VCaP (cell line): Measurements from ENCODE around the gene ADAMTS1.

Source experiments
- H3K27ac ChIP-seq: fragments of 450-650 bp; 2 replicates; pipeline ENCODE4 v1.5.1; 2017
- CTCF ChIP-seq: fragments of 450-650 bp; conservative IDR thresholded peaks from 2 replicates; pipeline ENCODE4 v1.5.1; 2017; ENCODE audit warnings: mild to moderate bottlenecking, moderate library complexity

The ADAMTS1 gene

GRCh38 chr21:26820509-26820908 lies 24.7 kb downstream of the ADAMTS1 start:
- H3K27ac ChIP-seq, result no peak overlapping the region
- no peak for TF ChIP-seq CTCF

GRCh38 chr21:26819740-26820324 lies 25.4 kb downstream of the ADAMTS1 start:
- no peak for TF ChIP-seq CTCF
- H3K27ac ChIP-seq, result no peak overlapping the region

- H3K27ac ChIP-seq, result no peak overlapping the region
- TF ChIP-seq CTCF, result no peak
Measured at GRCh38 chr21:26818906-26819305, 26.3 kb downstream of the ADAMTS1 start.

- H3K27ac ChIP-seq, result no peak overlapping the region
- no peak for TF ChIP-seq CTCF
Measured at GRCh38 chr21:26815197-26815596, 30.0 kb downstream of the ADAMTS1 start.

GRCh38 chr21:26814386-26814785 lies 30.8 kb downstream of the ADAMTS1 start:
- no peak for TF ChIP-seq CTCF

GRCh38 chr21:26813426-26813998 lies 31.7 kb downstream of the ADAMTS1 start:
- no peak overlapping the region for H3K27ac ChIP-seq

More at GRCh38 chr21:26814386-26814785, 30.8 kb downstream of the ADAMTS1 start:
- no peak overlapping the region for H3K27ac ChIP-seq

GRCh38 chr21:26812173-26812572 lies 33.0 kb downstream of the ADAMTS1 start:
- H3K27ac ChIP-seq, result no peak overlapping the region
- no peak for TF ChIP-seq CTCF

More at GRCh38 chr21:26813426-26813998, 31.7 kb downstream of the ADAMTS1 start:
- TF ChIP-seq CTCF, result no peak
